Tibial artery (tissue), 4 donors: ENCODE results near the gene PTPRN2.

Experiments used
- DNase-seq, 2 donors: peaks; one replicate each; pipeline ENCODE4 v3.0.0-alpha.2; 2019
- H3K27ac ChIP-seq, 2 donors: fragments of 200-600 bp; sonication (generic) in 1 of 2; 1 replicate in 1 of 2; 2 replicates in 1 of 2; pipeline ENCODE4 v1.5.1; 2018 to 2019; ENCODE audit warnings: mild to moderate bottlenecking in 1 of 2
- H3K27me3 ChIP-seq, 2 donors: fragments of 200-600 bp; sonication (generic) in 1 of 2; one replicate each; pipeline versions ENCODE4 v1.5.1 to v1.6.0; 2016 to 2019
- H3K36me3 ChIP-seq, 3 donors: fragments of 200-600 bp; sonication (generic) in 2 of 3; one replicate each; pipeline ENCODE4 v1.5.1; 2016 to 2019; ENCODE audit warnings: mild to moderate bottlenecking in 2 of 3
- H3K4me1 ChIP-seq, 4 donors: fragments of 200-600 bp; sonication (generic) in 2 of 4; 1 replicate in 3 of 4; 2 replicates in 1 of 4; pipeline ENCODE4 v1.5.1; 2016 to 2019
- H3K4me3 ChIP-seq, 2 donors: fragments of 200-600 bp; sonication (generic) in 1 of 2; 1 replicate in 1 of 2; 2 replicates in 1 of 2; pipeline ENCODE4 v1.5.1; 2018 to 2019; ENCODE audit warnings: mild to moderate bottlenecking in 2 of 2
- H3K9me3 ChIP-seq, 3 donors: fragments of 200-600 bp; sonication (generic) in 1 of 3; one replicate each; pipeline ENCODE4 v1.5.1; 2016 to 2019
- CTCF ChIP-seq, 2 experiments: fragments of 200-600 bp in 1 of 2; fragments of 450-650 bp in 1 of 2; IDR thresholded peaks; one replicate each; pipeline ENCODE4 v1.5.1; 2017 to 2019; ENCODE audit warnings: antibody characterized with exemption in 2 of 2, mild to moderate bottlenecking in 1 of 2, moderate library complexity in 1 of 2
- intact Hi-C: fragments of 100-400 bp; cut with DNase I; formaldehyde crosslinking; loops from one replicate; pipeline ENCODE4 v1.15.0; 2023; ENCODE audit warnings: low total_unique reads

PTPRN2 gene

GRCh38 chr7:158073845-158074840 lies 513.5 kb downstream of the PTPRN2 start:
- intact Hi-C loops, result no loop called here
- no peak for TF ChIP-seq CTCF (IDR thresholded peaks at IDR 0.05)
- DNase-seq, result peak in 1 of 2 donors; percentile 51

GRCh38 chr7:158072991-158073730 lies 514.5 kb downstream of the PTPRN2 start:
- intact Hi-C loops, result no loop called here
- Histone ChIP-seq H3K27ac (no peak overlapping the region), H3K27me3 (peaks cover 0 to 9% of the 10 kb centered on the region in 2 donors), H3K4me3 (no peak overlapping the region), H3K4me1 (no peaks in the 10 kb centered on the region), H3K9me3 (no peaks in the 10 kb centered on the region), H3K36me3 (no peaks in the 10 kb centered on the region)
- DNase-seq, result peak in 1 of 2 donors; percentile 45
- no peak for TF ChIP-seq CTCF (IDR thresholded peaks at IDR 0.05)

More at GRCh38 chr7:158073845-158074840, 513.5 kb downstream of the PTPRN2 start:
- H3K4me3 ChIP-seq, result no peak overlapping the region
- H3K4me1 ChIP-seq, result no peaks in the 10 kb centered on the region
- peaks cover 0 to 9% of the 10 kb centered on the region in 2 donors for H3K27me3 ChIP-seq
- H3K36me3 ChIP-seq, result no peaks in the 10 kb centered on the region
- H3K9me3 ChIP-seq, result no peaks in the 10 kb centered on the region
- no peak overlapping the region for H3K27ac ChIP-seq

GRCh38 chr7:158070222-158070920 lies 517.3 kb downstream of the PTPRN2 start:
- Histone ChIP-seq H3K4me1 (no peaks in the 10 kb centered on the region), H3K27ac (no peak overlapping the region)

GRCh38 chr7:158068853-158069252 lies 518.8 kb downstream of the PTPRN2 start:
- Histone ChIP-seq H3K4me1 (no peaks in the 10 kb centered on the region), H3K4me3 (no peak overlapping the region), H3K36me3 (no peaks in the 10 kb centered on the region), H3K27ac (no peak overlapping the region), H3K9me3 (no peaks in the 10 kb centered on the region), H3K27me3 (peaks cover 0 to 16% of the 10 kb centered on the region in 2 donors)
- TF ChIP-seq CTCF (IDR thresholded peaks at IDR 0.05), result no peak
- no peak for DNase-seq
- intact Hi-C loops, result no loop called here

More at GRCh38 chr7:158070222-158070920, 517.3 kb downstream of the PTPRN2 start:
- peaks cover 0 to 10% of the 10 kb centered on the region in 2 donors for H3K27me3 ChIP-seq
- no peaks in the 10 kb centered on the region for H3K9me3 ChIP-seq
- no peak overlapping the region for H3K4me3 ChIP-seq
- no peak for TF ChIP-seq CTCF (IDR thresholded peaks at IDR 0.05)
- no peaks in the 10 kb centered on the region for H3K36me3 ChIP-seq
- intact Hi-C loops, result no loop called here
- DNase-seq, result no peak

- TF ChIP-seq CTCF (IDR thresholded peaks at IDR 0.05), result no peak
- H3K9me3 ChIP-seq, result peaks cover 0 to under 1% (median 0%) of the 10 kb centered on the region in 3 donors
- intact Hi-C loops, result no loop called here
- no peaks in the 10 kb centered on the region for H3K36me3 ChIP-seq
- H3K27me3 ChIP-seq, result peaks cover 0 to 16% of the 10 kb centered on the region in 2 donors
- H3K4me3 ChIP-seq, result no peak overlapping the region
- DNase-seq, result no peak
- H3K4me1 ChIP-seq, result no peaks in the 10 kb centered on the region
- H3K27ac ChIP-seq, result no peak overlapping the region
Observed at GRCh38 chr7:158067931-158068482, 519.6 kb downstream of the PTPRN2 start.
